Measurements from ENCODE around the gene MILR1. TPM values are rescaled to one million over a fixed set of nuclear protein-coding genes. Genes with fewer than 3 reads are reported as not detected.

Gene MILR1
- total and polyA plus RNA-seq, 10 donors = 15.6 to 55.0 (median 27.6) TPM

- peak; percentile 97 for DNase-seq
- TF ChIP-seq POLR2AphosphoS5 (IDR thresholded peaks at IDR 0.05) (peak; percentile 86 to 93 (median 91)), POLR2A (IDR thresholded peaks at IDR 0.05) (peak in 1 of 3 donors; percentile 54), CTCF (IDR thresholded peaks at IDR 0.05 in 8 of 11, conservative IDR thresholded peaks at IDR 0.05 in 3 of 11) (peak in 5 of 11 experiments; percentile 8 to 35 (median 18))
- Histone ChIP-seq H3K36me3 (peaks cover 9 to 63% (median 57%) of the 10 kb centered on the region in 6 donors), H3K4me1 (peaks cover 49 to 77% (median 71%) of the 10 kb centered on the region in 6 donors), H3K27me3 (replicated peaks in 1 of 7) (no peaks in the 10 kb centered on the region), H3K9me3 (no peaks in the 10 kb centered on the region), H3K4me3 (peak overlapping the region; percentile 70 to 96 (median 86)), H3K27ac (peak overlapping the region; percentile 99 to 100 (median 100))
- 0 to 1% (median 0%) methylated on average over 67 to 76 of the region's 76 CpGs for WGBS, 5 donors
- intact Hi-C loops (cut with DNase I; ENCODE audit: low total_unique reads) = no loop called here
Observed at GRCh38 chr17:64505340-64506200, 56.7 kb downstream of the MILR1 start.

DNA sequence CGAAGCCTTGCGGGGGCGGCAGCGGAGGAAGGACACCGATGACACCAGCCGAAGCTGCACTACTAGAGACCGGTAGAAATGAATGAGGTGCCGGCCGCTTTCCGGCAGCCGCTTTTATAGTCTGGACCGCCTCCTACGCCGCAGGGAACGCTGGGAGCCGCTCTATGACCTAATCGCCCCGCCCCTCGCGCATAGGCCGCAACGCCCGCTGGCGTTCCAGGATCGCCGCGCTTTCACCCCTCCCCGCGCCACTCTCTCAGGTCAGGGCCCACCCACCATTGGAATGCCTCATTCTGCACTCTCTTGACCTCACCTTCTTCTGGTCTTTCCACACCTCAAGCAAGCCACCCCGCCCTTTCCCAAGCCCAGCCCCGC lies 57.3 kb downstream of the MILR1 start, which contains the start of gene DDX5:
Gene DDX5, minus strand, starts transcription at position 89 of the 375 bp plus-strand sequence. CDS start 170 bp downstream, outside the sequence.
- Histone ChIP-seq H3K4me1 (peaks cover 47 to 73% (median 65%) of the 10 kb centered on the region in 6 donors), H3K27me3 (replicated peaks in 1 of 7) (no peaks in the 10 kb centered on the region), H3K36me3 (peaks cover 9 to 63% (median 57%) of the 10 kb centered on the region in 6 donors), H3K4me3 (peak within 1 kb of the TSS; percentile 70 to 96 (median 86)), H3K9me3 (no peaks in the 10 kb centered on the region), H3K27ac (peak within 1 kb of the TSS; percentile 99 to 100 (median 100))
- intact Hi-C loops (cut with DNase I; ENCODE audit: low total_unique reads) = no loop called here
- peak; percentile 98 for DNase-seq
- peak; percentile 97 to 100 (median 99) for TF ChIP-seq POLR2AphosphoS5 (IDR thresholded peaks at IDR 0.05)
- TF ChIP-seq POLR2A (IDR thresholded peaks at IDR 0.05) = peak; percentile 95 to 98 (median 97)
- peak in 1 of 11 experiments; percentile 19 for TF ChIP-seq CTCF (IDR thresholded peaks at IDR 0.05 in 8 of 11, conservative IDR thresholded peaks at IDR 0.05 in 3 of 11)
- WGBS, 5 donors = 0 to 1% (median 0%) methylated on average over 29 to 31 of the region's 31 CpGs

GRCh38 chr17:64506576-64507412 lies 57.9 kb downstream of the MILR1 start, which contains the start of gene CEP95:
Gene CEP95 (plus strand): TSS chr17:64506977. CDS start chr17:64507098, 121 bp downstream.
- H3K4me1 ChIP-seq = peaks cover 45 to 71% (median 59%) of the 10 kb centered on the region in 6 donors
- intact Hi-C loops (cut with DNase I; ENCODE audit: low total_unique reads) = no loop called here
- peak within 1 kb of the TSS; percentile 70 to 96 (median 86) for H3K4me3 ChIP-seq
- peak; percentile 98 for DNase-seq
- H3K27me3 ChIP-seq (replicated peaks in 1 of 7) = no peaks in the 10 kb centered on the region
- H3K9me3 ChIP-seq = no peaks in the 10 kb centered on the region
- TF ChIP-seq POLR2AphosphoS5 (IDR thresholded peaks at IDR 0.05) = peak; percentile 94 to 98 (median 97)
- TF ChIP-seq POLR2A (IDR thresholded peaks at IDR 0.05) = peak; percentile 35 to 60 (median 46)
- peak in 2 of 11 experiments; percentile 4 to 7 for TF ChIP-seq CTCF (IDR thresholded peaks at IDR 0.05 in 8 of 11, conservative IDR thresholded peaks at IDR 0.05 in 3 of 11)
- H3K36me3 ChIP-seq = peaks cover 9 to 63% (median 57%) of the 10 kb centered on the region in 6 donors
- H3K27ac ChIP-seq = peak within 1 kb of the TSS; percentile 99 to 100 (median 100)
- 0 to 1% (median 0%) methylated on average over 44 to 77 of the region's 77 CpGs for WGBS, 5 donors
